ENCODE measurements around the gene CYP2D6.
"Not testable (repeated sequence)": the region's sequence is repeated elsewhere in the genome, so short reads cannot be mapped to it uniquely, and the experiment has no call there.

CYP2D6 gene

DNA sequence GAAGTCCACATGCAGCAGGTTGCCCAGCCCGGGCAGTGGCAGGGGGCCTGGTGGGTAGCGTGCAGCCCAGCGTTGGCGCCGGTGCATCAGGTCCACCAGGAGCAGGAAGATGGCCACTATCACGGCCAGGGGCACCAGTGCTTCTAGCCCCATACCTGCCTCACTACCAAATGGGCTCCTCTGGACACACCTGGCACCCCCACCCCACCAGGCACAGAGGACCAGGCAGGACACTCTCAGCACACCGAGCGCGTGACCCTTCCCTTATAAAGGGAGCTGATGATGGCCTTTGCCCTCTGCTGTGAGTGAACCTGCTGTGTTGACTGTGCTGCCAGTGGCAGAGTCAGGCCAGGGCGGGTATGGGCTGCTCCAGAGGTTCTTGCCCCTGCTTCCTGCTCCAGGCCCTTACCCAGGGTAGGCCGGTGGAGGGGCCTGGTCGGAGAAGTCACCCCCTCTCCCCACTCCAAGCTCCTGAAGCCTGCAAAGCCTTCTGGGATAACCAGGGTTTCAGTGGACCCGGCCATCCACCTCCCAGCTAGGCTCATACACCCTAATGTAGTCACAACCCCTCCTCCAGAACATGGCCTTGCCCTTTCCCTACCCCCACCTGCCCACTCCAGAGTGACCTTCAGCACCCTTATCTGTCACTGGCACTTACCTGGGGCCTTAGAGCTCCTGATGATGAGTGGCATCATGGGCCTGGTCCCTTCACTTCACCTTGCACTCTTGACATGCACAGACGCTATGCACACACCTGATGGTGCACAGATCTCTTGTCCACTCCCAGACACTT is at the start of gene CYP2D6:
TSS of gene CYP2D6 (minus strand) at position 172 of the 793 bp plus-strand sequence. CDS start at position 153, 19 bp downstream.
- not testable (repeated sequence) for TF ChIP-seq CTCF (IDR thresholded peaks at IDR 0.05)

GRCh38 chr22:42179616-42180015 is 49.0 kb upstream of the CYP2D6 start:
- no peak for TF ChIP-seq CTCF (IDR thresholded peaks at IDR 0.05)

- TF ChIP-seq CTCF (IDR thresholded peaks at IDR 0.05), result no peak
These were observed 48.4 kb upstream of the CYP2D6 start for GRCh38 chr22:42178910-42179519.

GRCh38 chr22:42177891-42178336 is 47.3 kb upstream of the CYP2D6 start:
- no peak for TF ChIP-seq CTCF (IDR thresholded peaks at IDR 0.05)

DNA sequence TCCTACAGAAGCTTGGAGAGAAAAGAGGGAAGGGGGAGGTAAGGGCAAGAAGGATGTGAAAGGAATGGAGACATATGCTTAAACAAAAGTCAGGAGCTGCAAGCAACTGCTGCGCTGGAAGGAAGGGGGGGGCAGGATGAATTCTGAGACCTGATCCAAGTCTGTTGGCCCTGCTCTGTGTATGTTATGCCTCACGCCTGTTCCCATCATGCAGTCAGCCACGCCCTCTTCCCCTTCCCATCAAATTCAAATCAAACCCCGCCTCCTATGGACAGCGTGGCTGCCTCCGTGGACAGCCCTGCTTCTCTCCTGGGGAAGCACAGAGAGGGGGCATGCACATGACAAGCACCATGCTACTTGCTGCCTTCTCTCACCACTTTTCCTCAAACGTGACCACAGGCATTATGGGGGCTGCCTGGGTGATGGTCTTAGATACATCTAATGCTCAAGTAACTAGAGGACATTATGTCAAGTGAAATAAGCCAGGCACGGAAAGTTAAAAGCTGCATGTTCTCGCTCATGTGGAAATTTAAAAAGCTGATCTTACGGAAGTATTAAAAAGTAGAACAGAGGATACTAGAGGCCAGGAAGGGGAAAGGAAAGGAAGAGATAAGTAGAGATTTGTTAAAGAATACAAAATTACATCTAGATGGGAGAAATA is 45.8 kb upstream of the CYP2D6 start:
- no peak for TF ChIP-seq CTCF (IDR thresholded peaks at IDR 0.05)

- TF ChIP-seq CTCF (IDR thresholded peaks at IDR 0.05), result no peak
These were observed 43.5 kb upstream of the CYP2D6 start for GRCh38 chr22:42174062-42174461.

DNA sequence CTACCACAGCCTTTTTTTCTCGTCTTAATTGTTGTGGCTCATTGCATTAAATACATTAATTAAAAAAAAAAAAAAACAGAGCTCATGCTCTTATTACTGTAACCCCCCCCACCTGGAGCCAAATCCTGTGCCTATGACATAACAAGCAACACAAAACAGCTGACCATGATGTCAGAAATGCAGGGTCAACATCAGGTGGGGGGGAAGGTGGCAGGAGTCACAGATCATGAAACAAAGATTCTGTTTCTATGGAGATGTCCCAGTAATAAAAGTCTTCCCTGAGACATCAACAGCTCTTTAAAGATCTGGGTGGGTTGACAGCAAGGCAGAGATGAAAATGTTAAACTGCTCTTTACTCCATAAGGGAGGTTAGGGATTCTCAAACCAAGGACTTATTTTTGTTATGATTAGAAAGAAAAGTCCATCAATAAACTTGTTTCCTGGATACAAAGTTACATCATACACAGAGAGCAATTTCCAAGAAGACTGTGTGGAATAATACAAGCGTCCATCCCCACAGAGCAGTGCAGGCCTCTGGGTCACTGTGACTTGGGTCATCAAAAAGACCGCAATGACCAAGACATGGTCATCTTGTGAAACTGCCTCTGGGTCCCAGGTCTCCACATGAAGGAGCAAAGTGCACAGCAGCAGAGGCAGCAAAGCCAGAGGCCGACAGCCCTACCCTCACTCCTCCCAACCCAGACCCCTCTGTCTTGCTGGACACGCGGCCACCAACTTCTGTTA is 42.7 kb upstream of the CYP2D6 start:
- TF ChIP-seq CTCF (IDR thresholded peaks at IDR 0.05), result no peak

Measured in LNCAP (cell line).